HCT116 (cell line): ENCODE data around the gene TBX5. TPM values are rescaled to one million over a fixed set of nuclear protein-coding genes. Genes with fewer than 3 reads are reported as not detected.

Experiments
- ATAC-seq: fragments of 200-7000 bp; cut with Tn5 transposase; 2 replicates; pipeline ENCODE4 v1.9.1; 2020; ENCODE audit warnings: mild to moderate bottlenecking, moderate library complexity
- BruUV-seq: library from RNA; stranded (reverse); fragments of 400-500 nt; replicated peaks from 2 replicates; lab custom pipeline; 2021; lab: Mats Ljungman, UMichigan
- CTCF ChIA-PET: fragments of 300-600 bp; sonication (Branson Sonifier 250); formaldehyde crosslinking; loops from one replicate; lab custom pipeline; 2021; ENCODE audit warnings: antibody characterized with exemption; lab: Charles Lee
- POLR2A ChIA-PET: fragments of 300-600, 350-600 bp; sonication (Branson Sonifier 250); formaldehyde crosslinking; loops from one replicate; lab custom pipeline; 2021; ENCODE audit warnings: antibody characterized with exemption; lab: Charles Lee
- RAD21 ChIA-PET, 2 experiments: fragments of 300-600 bp; sonication (Branson Sonifier 250); formaldehyde crosslinking; loops; one replicate each; lab custom pipeline; 2023; ENCODE audit warnings: low total read pairs in 2 of 2; ENCODE audit not compliant: uncharacterized antibody in 2 of 2, unreplicated experiment in 2 of 2, low non-redundant PET in 1 of 2; lab: Charles Lee
- DNase-seq: peaks from one replicate; pipeline ENCODE4 v3.0.0-alpha.2; 2010; ENCODE audit warnings: low read depth, low spot score
- H2AFZ ChIP-seq: fragments of 200-600 bp; shearing (Covaris generic), sonication (generic); 2 replicates; pipeline ENCODE4 v1.6.1; 2017; ENCODE audit warnings: low read depth, mixed run types, mixed read lengths, antibody characterized with exemption, low read length; ENCODE audit not compliant: poor library complexity, severe bottlenecking
- H3K27ac ChIP-seq: 2 replicates; pipeline ENCODE4 v1.5.1; 2012; ENCODE audit warnings: low read depth, low read length
- H3K27me3 ChIP-seq: fragments of 200-600 bp; sonication (generic); 2 replicates; pipeline ENCODE4 v1.6.1; 2016; ENCODE audit warnings: mixed run types, low read length, mixed read lengths; ENCODE audit not compliant: insufficient read depth
- H3K36me3 ChIP-seq, 2 experiments: fragments of 200-500 bp in 1 of 2; fragments of 200-600 bp in 1 of 2; sonication (Bioruptor generic) in 1 of 2; sonication (generic) in 1 of 2; 2 replicates each; pipeline versions ENCODE4 v1.5.1 to v1.6.1; 2014 to 2016; ENCODE audit warnings: low read length in 2 of 2, inconsistent platforms in 1 of 2, mixed read lengths in 1 of 2, mixed run types in 1 of 2; ENCODE audit not compliant: insufficient read depth in 2 of 2, control insufficient read depth in 1 of 2
- H3K4me1 ChIP-seq, 2 experiments: fragments of 200-600 bp in 1 of 2; sonication (generic) in 1 of 2; 2 replicates each; pipeline versions ENCODE4 v1.5.1 to v1.6.1; 2012 to 2017; ENCODE audit warnings: low read length in 2 of 2, inconsistent platforms in 1 of 2, mild to moderate bottlenecking in 1 of 2, mixed read lengths in 1 of 2, mixed run types in 1 of 2, moderate library complexity in 1 of 2; ENCODE audit not compliant: insufficient read depth in 2 of 2, control insufficient read depth in 1 of 2
- H3K4me2 ChIP-seq: fragments of 200-600 bp; sonication (generic); 2 replicates; pipeline ENCODE4 v1.6.1; 2017; ENCODE audit warnings: mixed run types, low read length, mixed read lengths
- H3K4me3 ChIP-seq, 2 experiments: fragments of 200-600 bp in 1 of 2; sonication (generic) in 1 of 2; replicated peaks in 1 of 2; 2 replicates each; pipeline ENCODE4 v1.5.1; 2011 to 2016; ENCODE audit warnings: low read length in 2 of 2, control low read depth in 1 of 2, low read depth in 1 of 2, mild to moderate bottlenecking in 1 of 2, mixed read lengths in 1 of 2, mixed run types in 1 of 2
- H3K79me2 ChIP-seq: fragments of 200-600 bp; sonication (generic); 2 replicates; pipeline ENCODE4 v1.6.1; 2017; ENCODE audit warnings: mild to moderate bottlenecking, mixed run types, low read length, moderate library complexity, mixed read lengths; ENCODE audit not compliant: insufficient read depth
- H3K9ac ChIP-seq: fragments of 200-600 bp; sonication (generic); 2 replicates; pipeline ENCODE4 v1.6.1; 2016; ENCODE audit warnings: low read length, mixed read lengths
- H3K9me2 ChIP-seq: fragments of 200-600 bp; sonication (generic), shearing (Covaris generic); 2 replicates; pipeline ENCODE4 v1.6.1; 2017; ENCODE audit warnings: mixed run types, mild to moderate bottlenecking, moderate library complexity; ENCODE audit not compliant: insufficient read depth
- H3K9me3 ChIP-seq, 2 experiments: fragments of 200-500 bp in 1 of 2; fragments of 200-600 bp in 1 of 2; sonication (Bioruptor generic) in 1 of 2; sonication (generic) in 1 of 2; 2 replicates each; pipeline ENCODE4 v1.6.1; 2014 to 2017; ENCODE audit warnings: low read length in 2 of 2, mixed read lengths in 2 of 2, inconsistent platforms in 1 of 2, low read depth in 1 of 2, mild to moderate bottlenecking in 1 of 2, mixed run types in 1 of 2, moderate library complexity in 1 of 2; ENCODE audit not compliant: control insufficient read depth in 1 of 2, insufficient read depth in 1 of 2
- H4K20me1 ChIP-seq: fragments of 200-600 bp; sonication (generic), shearing (Covaris generic); 2 replicates; pipeline ENCODE4 v1.6.1; 2017; ENCODE audit warnings: mixed run types, mild to moderate bottlenecking, moderate library complexity; ENCODE audit not compliant: insufficient read depth
- CEBPB ChIP-seq: IDR thresholded peaks from 2 replicates; pipeline ENCODE4 v1.6.1; 2012; ENCODE audit warnings: low read depth
- EGR1 ChIP-seq: IDR thresholded peaks from 2 replicates; pipeline ENCODE4 v1.6.1; 2012; ENCODE audit warnings: low read depth
- FOSL1 ChIP-seq: IDR thresholded peaks from 2 replicates; pipeline ENCODE4 v1.6.1; 2012; ENCODE audit warnings: low read depth
- JUND ChIP-seq: IDR thresholded peaks from 2 replicates; pipeline ENCODE4 v1.6.1; 2012
- RAD21 ChIP-seq: IDR thresholded peaks from 2 replicates; pipeline ENCODE4 v1.6.1; 2012; ENCODE audit warnings: low read depth, mild to moderate bottlenecking
- SIN3A ChIP-seq: IDR thresholded peaks from 2 replicates; pipeline ENCODE4 v1.6.1; 2012; ENCODE audit warnings: low read depth
- SP1 ChIP-seq: IDR thresholded peaks from 2 replicates; pipeline ENCODE4 v1.6.1; 2012; ENCODE audit warnings: low read depth
- ZFX ChIP-seq: fragments of 450-650 bp; IDR thresholded peaks from 2 replicates; pipeline ENCODE4 v1.6.1; 2017
- intact Hi-C: fragments of 100-400 bp; cut with micrococcal nuclease; formaldehyde crosslinking; loops from 2 replicates; pipeline ENCODE4 v1.10.0; 2022
- total RNA-seq: library from RNA; stranded (reverse); gene quantifications from one replicate; pipeline ENCODE4 v1.2.1, GENCODE V29; 2021; ENCODE audit not compliant: unreplicated experiment

TBX5 gene
- total RNA-seq, 1 experiment from 2014 or later = 0.10 TPM

- no peaks in the 10 kb centered on the region for H3K4me1 ChIP-seq
- ChIA-PET POLR2A (no interaction called here), RAD21 (no interaction called here), CTCF (no interaction called here)
- no peaks in the 10 kb centered on the region for H3K27me3 ChIP-seq
- H3K79me2 ChIP-seq = no peaks in the 10 kb centered on the region
- DNase-seq = no peak
- H4K20me1 ChIP-seq = no peaks in the 10 kb centered on the region
- intact Hi-C loops = no loop called here
- BruUV-seq = no TSS peak
- no peak overlapping the region for H3K4me2 ChIP-seq
- H3K9me2 ChIP-seq = no peaks in the 10 kb centered on the region
- no peaks in the 10 kb centered on the region for H3K36me3 ChIP-seq
- TF ChIP-seq FOSL1 = no peak
- no peak overlapping the region for H3K4me3 ChIP-seq
- ATAC-seq = no peak
- H3K9me3 ChIP-seq = no peaks in the 10 kb centered on the region
- H3K27ac ChIP-seq = no peak overlapping the region
- H2AFZ ChIP-seq = no peak overlapping the region
- H3K9ac ChIP-seq = no peak overlapping the region
These were observed 922 bp downstream of the TBX5 start for GRCh38 chr12:114404926-114405518.

GRCh38 chr12:114404083-114404925 is 1.6 kb downstream of the TBX5 start:
- RAD21 ChIA-PET = no interaction called here
- Histone ChIP-seq H2AFZ (no peak overlapping the region), H3K4me3 (no peak overlapping the region), H3K79me2 (no peaks in the 10 kb centered on the region), H3K27ac (no peak overlapping the region), H3K4me1 (peaks cover 0 to 4% of the 10 kb centered on the region in 2 experiments; a peak in 2 of 4 replicates), H3K36me3 (no peaks in the 10 kb centered on the region), H3K27me3 (no peaks in the 10 kb centered on the region), H3K4me2 (no peak overlapping the region), H3K9ac (no peak overlapping the region), H3K9me2 (no peaks in the 10 kb centered on the region), H3K9me3 (no peaks in the 10 kb centered on the region), H4K20me1 (no peaks in the 10 kb centered on the region)
- intact Hi-C loops = no loop called here
- BruUV-seq = no TSS peak
- CTCF ChIA-PET = no interaction called here
- no peak for ATAC-seq
- TF ChIP-seq SP1 = no peak
- no peak for TF ChIP-seq EGR1
- no peak for TF ChIP-seq RAD21
- no peak for TF ChIP-seq SIN3A
- no peak for TF ChIP-seq JUND
- TF ChIP-seq CEBPB = no peak
- no peak for TF ChIP-seq ZFX
- no peak for DNase-seq
- POLR2A ChIA-PET = no interaction called here
